H7 (cell line): ENCODE data around the gene EPHB4. TPM values are rescaled to one million over a fixed set of nuclear protein-coding genes. Genes with fewer than 3 reads are reported as not detected.

ENCODE experiments used
- DNase-seq: peaks from one replicate; pipeline ENCODE4 v3.0.0; 2012
- H3K27me3 ChIP-seq: 2 replicates; pipeline ENCODE4 v1.6.0; 2011; ENCODE audit warnings: mild to moderate bottlenecking, low read length; ENCODE audit not compliant: control insufficient read depth, insufficient read depth
- H3K36me3 ChIP-seq: replicated peaks from 2 replicates; pipeline ENCODE4 v1.5.1; 2011; ENCODE audit warnings: low read length; ENCODE audit not compliant: control insufficient read depth, insufficient read depth
- H3K4me3 ChIP-seq: 2 replicates; pipeline ENCODE4 v1.5.1; 2011; ENCODE audit warnings: low read depth, mild to moderate bottlenecking, control low read depth, low read length, moderate library complexity; ENCODE audit not compliant: insufficient read depth
- total RNA-seq: library from RNA; depleted of rRNA; stranded (reverse); fragments of >200 nt; shearing (Covaris generic); gene quantifications from 2 replicates; pipeline ENCODE4 v1.2.3, GENCODE V29; 2014; rRNA removed

The EPHB4 gene
- 141 and 143 TPM in 2 replicates for total RNA-seq

GRCh38 chr7:100827330-100828226 lies at the start of gene EPHB4:
Gene EPHB4, minus strand, starts transcription at chr7:100827523. Its CDS starts 493 bp downstream, at chr7:100827030.
- Histone ChIP-seq H3K4me3 (peak within 1 kb of the TSS; percentile 95), H3K27me3 (no peaks in the 10 kb centered on the region), H3K36me3 (peaks cover 12% of the 10 kb centered on the region)
- DNase-seq = peak; percentile 97

DNA sequence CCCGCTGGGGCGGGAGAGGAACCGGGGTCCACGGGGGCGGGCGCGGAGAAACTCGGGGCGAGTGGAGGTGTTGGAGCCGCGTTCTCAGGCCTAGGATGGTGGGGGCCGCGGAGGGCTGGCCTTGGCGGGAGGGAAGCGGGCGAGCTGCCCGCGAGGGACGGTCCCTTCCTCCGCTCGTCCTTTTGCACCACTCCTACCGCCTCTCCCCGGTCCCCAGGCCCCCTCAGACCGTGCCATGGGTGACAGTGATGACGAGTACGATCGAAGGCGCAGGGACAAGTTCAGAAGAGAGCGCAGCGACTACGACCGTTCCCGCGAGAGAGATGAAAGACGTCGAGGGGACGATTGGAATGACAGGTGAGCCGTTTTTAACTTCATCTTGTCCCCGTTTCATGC lies 48.0 kb upstream of the EPHB4 start:
- no peaks in the 10 kb centered on the region for H3K27me3 ChIP-seq
- H3K36me3 ChIP-seq = peaks cover 36% of the 10 kb centered on the region
- peak overlapping the region; percentile 99 for H3K4me3 ChIP-seq
- no peak for DNase-seq

DNA sequence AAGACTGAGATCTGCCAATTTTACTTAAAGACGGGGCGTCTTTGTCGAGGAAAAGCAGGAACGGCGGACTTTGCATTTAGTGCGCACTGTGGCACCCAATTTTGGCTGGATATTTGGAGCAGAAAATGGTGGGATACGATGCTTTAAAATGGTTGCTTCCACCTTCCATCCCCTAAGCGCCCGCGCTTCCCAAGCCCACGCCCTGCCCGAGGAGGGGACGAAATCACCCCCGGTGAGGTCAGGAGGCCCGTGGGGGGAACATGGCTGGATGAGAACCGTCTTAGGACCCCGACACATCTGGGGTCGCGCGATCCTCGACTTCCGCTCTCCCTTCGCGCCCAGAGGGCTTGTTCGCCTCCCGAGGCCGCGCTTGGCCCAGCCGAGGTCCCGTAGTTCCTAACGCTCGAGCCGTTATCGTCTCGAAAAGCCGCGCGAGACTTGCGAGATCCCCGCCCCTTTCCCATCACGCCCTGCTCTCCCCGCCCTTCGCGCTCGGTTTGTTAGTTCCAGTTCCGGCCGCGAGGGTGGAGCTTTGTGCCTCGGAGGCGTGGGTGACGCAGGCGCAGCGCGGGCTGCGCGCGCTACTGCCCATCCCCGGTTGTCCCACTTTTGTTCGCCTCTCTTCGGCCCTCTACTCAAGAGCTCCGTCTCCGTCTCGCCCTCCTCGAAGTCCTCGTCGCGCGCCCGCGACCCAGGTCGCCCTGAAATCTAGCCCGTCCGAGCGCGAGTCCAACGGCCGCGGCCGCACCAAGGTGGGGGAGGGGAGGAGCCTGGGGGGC lies 47.4 kb upstream of the EPHB4 start, which contains the start of gene SRRT:
Gene SRRT, plus strand, starts transcription at position 527 of the 779 bp plus-strand sequence. CDS start 488 bp downstream, outside the sequence.
- no peaks in the 10 kb centered on the region for H3K27me3 ChIP-seq
- peaks cover 36% of the 10 kb centered on the region for H3K36me3 ChIP-seq
- peak; percentile 99 for DNase-seq
- peak within 1 kb of the TSS; percentile 99 for H3K4me3 ChIP-seq

GRCh38 chr7:100874300-100874576 lies 46.9 kb upstream of the EPHB4 start:
- Histone ChIP-seq H3K27me3 (no peaks in the 10 kb centered on the region), H3K36me3 (peaks cover 36% of the 10 kb centered on the region), H3K4me3 (peak overlapping the region; percentile 99)
- DNase-seq = peak; percentile 75

DNA sequence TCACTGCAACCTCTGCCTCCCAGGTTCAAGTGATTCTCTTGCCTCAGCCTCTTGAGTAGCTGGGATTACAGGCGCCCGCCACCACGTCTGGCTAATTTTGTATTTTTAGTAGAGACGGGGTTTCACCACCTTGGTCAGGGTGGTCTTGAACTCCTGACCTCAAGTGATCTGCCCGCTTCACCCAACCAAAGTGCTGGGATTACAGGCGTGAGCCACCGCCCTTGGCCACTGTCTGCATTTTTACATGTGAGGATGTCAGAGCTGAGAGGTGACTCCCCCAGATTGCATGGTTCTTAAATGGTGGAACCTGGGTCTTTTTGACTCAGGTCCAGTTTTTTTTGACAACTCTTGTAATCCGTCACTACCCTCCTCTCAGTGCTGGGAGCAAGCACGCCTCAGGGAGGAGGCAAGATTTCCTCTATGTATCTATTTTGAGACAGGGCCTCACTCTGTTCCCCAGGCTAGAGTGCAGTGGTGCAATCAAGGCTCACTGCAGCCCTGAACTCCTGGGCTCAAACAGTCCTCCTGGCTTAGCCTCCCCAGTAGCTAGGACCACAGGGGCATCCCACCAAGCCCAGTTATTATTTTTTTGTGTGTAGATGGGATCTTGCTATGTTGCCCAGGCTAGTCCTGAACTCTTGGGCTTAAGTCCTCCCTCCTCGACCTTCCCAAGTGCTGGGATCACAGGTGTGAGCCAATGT lies 46.4 kb upstream of the EPHB4 start:
- no peak overlapping the region for H3K4me3 ChIP-seq
- peaks cover 35% of the 10 kb centered on the region for H3K36me3 ChIP-seq
- H3K27me3 ChIP-seq = no peaks in the 10 kb centered on the region
- no peak for DNase-seq

- no peaks in the 10 kb centered on the region for H3K27me3 ChIP-seq
- H3K4me3 ChIP-seq = peak overlapping the region; percentile 96
- peak; percentile 83 for DNase-seq
- H3K36me3 ChIP-seq = peaks cover 26% of the 10 kb centered on the region
Measured at GRCh38 chr7:100867776-100868485, 40.6 kb upstream of the EPHB4 start.

GRCh38 chr7:100867040-100867775 lies 39.9 kb upstream of the EPHB4 start, which contains the start of gene TRIP6:
Gene TRIP6, plus strand, starts transcription at chr7:100867387. Its CDS starts 111 bp downstream, at chr7:100867498.
- Histone ChIP-seq H3K36me3 (peaks cover 24% of the 10 kb centered on the region), H3K4me3 (peak within 1 kb of the TSS; percentile 96), H3K27me3 (no peaks in the 10 kb centered on the region)
- DNase-seq = peak; percentile 99

DNA sequence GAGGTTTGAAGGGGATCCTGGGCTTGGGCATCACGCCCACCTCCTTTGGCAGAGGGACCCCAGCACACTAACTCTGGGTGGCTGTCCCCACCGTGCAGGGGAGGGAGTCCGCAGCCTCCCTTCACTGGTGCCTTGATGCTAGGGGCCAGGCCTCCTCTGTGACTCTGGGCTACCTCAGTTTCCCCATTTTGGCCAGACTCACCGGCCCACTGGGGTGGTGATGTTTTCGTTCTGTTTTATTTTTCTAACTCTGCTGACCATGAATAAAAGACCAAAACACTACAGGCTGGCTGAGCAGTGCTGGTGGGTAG lies 39.4 kb upstream of the EPHB4 start:
- peak overlapping the region; percentile 96 for H3K4me3 ChIP-seq
- no peak for DNase-seq
- peaks cover 23% of the 10 kb centered on the region for H3K36me3 ChIP-seq
- no peaks in the 10 kb centered on the region for H3K27me3 ChIP-seq

- H3K36me3 ChIP-seq = peaks cover 18% of the 10 kb centered on the region
- peak; percentile 74 for DNase-seq
- no peaks in the 10 kb centered on the region for H3K27me3 ChIP-seq
- H3K4me3 ChIP-seq = no peak overlapping the region
Measured at GRCh38 chr7:100865938-100866728, 38.8 kb upstream of the EPHB4 start.

- Histone ChIP-seq H3K36me3 (peaks cover 16% of the 10 kb centered on the region), H3K27me3 (no peaks in the 10 kb centered on the region), H3K4me3 (no peak overlapping the region)
- DNase-seq = peak; percentile 83
Measured at GRCh38 chr7:100865372-100865911, 38.1 kb upstream of the EPHB4 start.

GRCh38 chr7:100864263-100864845 lies 37.0 kb upstream of the EPHB4 start:
- Histone ChIP-seq H3K27me3 (no peaks in the 10 kb centered on the region), H3K36me3 (peaks cover 14% of the 10 kb centered on the region)

GRCh38 chr7:100863406-100863950 lies 36.2 kb upstream of the EPHB4 start:
- DNase-seq = peak; percentile 13
- Histone ChIP-seq H3K27me3 (no peaks in the 10 kb centered on the region), H3K4me3 (no peak overlapping the region), H3K36me3 (peaks cover 13% of the 10 kb centered on the region)

More at GRCh38 chr7:100864263-100864845, 37.0 kb upstream of the EPHB4 start:
- DNase-seq = peak; percentile 21
- no peak overlapping the region for H3K4me3 ChIP-seq
